Colonic mucosa (tissue), 4 donors: ENCODE measurements around the gene TMEM88. TPM values are rescaled to one million over a fixed set of nuclear protein-coding genes. Genes with fewer than 3 reads are reported as not detected.

Experiments used
- DNase-seq: peaks from one replicate; pipeline ENCODE4 v3.0.0-alpha.2; 2020
- H3K27ac ChIP-seq: fragments of 200-600 bp; one replicate; pipeline ENCODE4 v1.8.0; 2021
- H3K27me3 ChIP-seq: fragments of 200-600 bp; one replicate; pipeline ENCODE4 v1.8.0; 2021
- H3K36me3 ChIP-seq: fragments of 200-600 bp; one replicate; pipeline ENCODE4 v1.8.0; 2021
- H3K4me1 ChIP-seq: fragments of 200-600 bp; one replicate; pipeline ENCODE4 v1.8.0; 2021; ENCODE audit warnings: mild to moderate bottlenecking
- H3K4me3 ChIP-seq: fragments of 200-600 bp; one replicate; pipeline ENCODE4 v1.8.0; 2021
- H3K9ac ChIP-seq, 2 donors: one replicate each; pipeline ENCODE4 v1.7.0; 2013; ENCODE audit warnings: control low read depth in 2 of 2, low read depth in 2 of 2, low read length in 2 of 2
- H3K9me3 ChIP-seq: fragments of 200-600 bp; one replicate; pipeline ENCODE4 v1.8.0; 2021
- intact Hi-C: fragments of 100-400 bp; cut with DNase I; formaldehyde crosslinking; loops from one replicate; pipeline ENCODE4 v1.14.1; 2022
- total RNA-seq, 2 donors: library from RNA; stranded (reverse); fragmentation: NEBNext Ultra II Directional in 1 of 2; extraction: Animal tissue kit (Norgen Biotek cat#: 25700) in 1 of 2; gene quantifications; one replicate each; pipeline ENCODE4 v1.2.1, GENCODE V29; 2021
- TF ChIP-seq, protein P1 (sequence below): fragments of 200-600 bp; IDR thresholded peaks from one replicate; pipeline ENCODE4 v1.8.0; 2022; ENCODE audit warnings: antibody characterized with exemption, mild to moderate bottlenecking
- donor health status: healthy.
- donor health status: DM: no; HTN: no; CAD: no.
- donor health status: DM: no; HTN: no; CAD: no.

TMEM88 gene
- total RNA-seq, 2 donors from 2014 or later: 2.5 to 2.7 TPM

DNA sequence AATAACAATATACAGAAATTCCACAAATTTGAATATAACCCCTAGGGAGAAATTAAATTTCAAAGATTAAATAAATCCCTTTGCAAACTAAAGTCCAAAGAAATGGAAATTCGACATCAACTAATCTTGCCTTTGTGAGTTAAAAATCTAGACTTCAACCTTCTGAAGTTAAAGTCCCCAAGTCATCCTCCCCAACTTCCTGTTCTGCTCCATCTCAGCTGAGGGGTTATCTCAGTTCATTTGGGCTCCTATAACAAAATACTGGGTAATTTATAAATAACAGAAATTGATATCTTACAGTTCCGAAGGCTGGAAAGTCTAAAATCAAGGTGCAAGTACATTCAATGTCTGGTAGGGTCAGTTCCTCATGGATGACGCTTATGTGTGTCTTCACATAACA lies 43.6 kb upstream of the TMEM88 start:
- DNase-seq: no peak
- Histone ChIP-seq H3K4me1 (no peaks in the 10 kb centered on the region), H3K27ac (no peak overlapping the region), H3K36me3 (no peaks in the 10 kb centered on the region), H3K9ac (no peak overlapping the region), H3K4me3 (no peak overlapping the region), H3K9me3 (no peaks in the 10 kb centered on the region), H3K27me3 (no peaks in the 10 kb centered on the region)
- intact Hi-C loops: no loop called here
- TF ChIP-seq, protein P1, sequence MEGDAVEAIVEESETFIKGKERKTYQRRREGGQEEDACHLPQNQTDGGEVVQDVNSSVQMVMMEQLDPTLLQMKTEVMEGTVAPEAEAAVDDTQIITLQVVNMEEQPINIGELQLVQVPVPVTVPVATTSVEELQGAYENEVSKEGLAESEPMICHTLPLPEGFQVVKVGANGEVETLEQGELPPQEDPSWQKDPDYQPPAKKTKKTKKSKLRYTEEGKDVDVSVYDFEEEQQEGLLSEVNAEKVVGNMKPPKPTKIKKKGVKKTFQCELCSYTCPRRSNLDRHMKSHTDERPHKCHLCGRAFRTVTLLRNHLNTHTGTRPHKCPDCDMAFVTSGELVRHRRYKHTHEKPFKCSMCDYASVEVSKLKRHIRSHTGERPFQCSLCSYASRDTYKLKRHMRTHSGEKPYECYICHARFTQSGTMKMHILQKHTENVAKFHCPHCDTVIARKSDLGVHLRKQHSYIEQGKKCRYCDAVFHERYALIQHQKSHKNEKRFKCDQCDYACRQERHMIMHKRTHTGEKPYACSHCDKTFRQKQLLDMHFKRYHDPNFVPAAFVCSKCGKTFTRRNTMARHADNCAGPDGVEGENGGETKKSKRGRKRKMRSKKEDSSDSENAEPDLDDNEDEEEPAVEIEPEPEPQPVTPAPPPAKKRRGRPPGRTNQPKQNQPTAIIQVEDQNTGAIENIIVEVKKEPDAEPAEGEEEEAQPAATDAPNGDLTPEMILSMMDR: no peak

DNA sequence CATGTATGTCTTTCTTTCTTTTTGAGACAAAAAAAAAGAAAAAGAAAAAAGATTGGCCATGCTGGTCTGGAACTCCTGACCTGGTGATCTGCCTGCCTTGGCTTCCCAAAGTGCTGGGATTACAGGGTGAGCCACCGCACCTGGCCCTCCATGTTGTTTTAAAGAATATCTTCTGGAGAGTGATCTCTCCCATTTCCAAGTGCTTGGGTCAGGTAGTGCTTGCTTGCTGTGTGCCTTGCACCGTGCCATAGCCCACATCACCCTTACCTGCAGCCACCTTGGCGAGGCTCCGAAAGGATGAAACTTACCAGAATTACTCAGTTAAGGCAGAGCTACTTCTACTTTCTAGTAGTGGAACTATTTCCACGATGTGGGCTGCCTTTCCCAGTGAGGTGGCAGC lies 39.9 kb upstream of the TMEM88 start:
- no peak for DNase-seq
- Histone ChIP-seq H3K27ac (no peak overlapping the region), H3K9me3 (no peaks in the 10 kb centered on the region), H3K36me3 (no peaks in the 10 kb centered on the region), H3K4me3 (no peak overlapping the region), H3K9ac (no peak overlapping the region), H3K27me3 (no peaks in the 10 kb centered on the region), H3K4me1 (no peaks in the 10 kb centered on the region)
- TF ChIP-seq, protein P1: no peak
- intact Hi-C loops: no loop called here

DNA sequence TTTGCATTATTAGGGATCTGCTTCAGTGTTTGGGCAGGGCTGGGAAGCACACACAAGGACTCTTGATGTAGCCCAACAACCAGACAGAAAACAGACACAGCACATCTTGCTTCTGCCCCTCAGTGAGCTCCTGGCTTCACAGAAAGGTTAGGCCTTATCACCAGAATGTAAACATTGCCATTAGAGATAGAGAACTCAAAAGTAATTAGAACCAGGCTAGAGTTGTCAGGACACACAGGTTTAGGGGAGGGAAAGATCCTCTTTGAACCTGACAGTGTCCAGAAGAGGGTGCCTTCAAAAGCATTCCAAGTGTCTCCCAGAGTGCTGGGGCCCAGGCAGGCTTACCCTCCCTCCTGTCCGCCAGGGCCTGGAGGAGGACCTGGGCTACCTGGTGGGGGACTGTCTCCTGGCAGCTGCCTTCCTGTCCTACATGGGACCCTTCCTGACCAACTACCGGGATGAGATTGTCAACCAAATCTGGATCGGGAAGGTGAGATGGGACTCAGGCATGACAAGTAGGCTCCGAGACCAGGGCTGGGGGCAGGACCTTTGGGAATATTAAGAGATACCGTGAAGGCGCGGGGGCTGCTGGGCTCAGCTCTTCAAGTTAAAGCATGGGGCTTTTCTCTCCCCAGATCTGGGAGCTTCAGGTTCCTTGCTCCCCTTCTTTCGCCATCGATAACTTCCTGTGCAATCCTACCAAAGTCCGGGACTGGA lies 37.8 kb upstream of the TMEM88 start:
- H3K9ac ChIP-seq: no peak overlapping the region
- H3K36me3 ChIP-seq: no peaks in the 10 kb centered on the region
- no peak overlapping the region for H3K4me3 ChIP-seq
- no peak for DNase-seq
- H3K27ac ChIP-seq: no peak overlapping the region
- TF ChIP-seq, protein P1: no peak
- no peaks in the 10 kb centered on the region for H3K9me3 ChIP-seq
- intact Hi-C loops: no loop called here
- no peaks in the 10 kb centered on the region for H3K27me3 ChIP-seq
- H3K4me1 ChIP-seq: no peaks in the 10 kb centered on the region

DNA sequence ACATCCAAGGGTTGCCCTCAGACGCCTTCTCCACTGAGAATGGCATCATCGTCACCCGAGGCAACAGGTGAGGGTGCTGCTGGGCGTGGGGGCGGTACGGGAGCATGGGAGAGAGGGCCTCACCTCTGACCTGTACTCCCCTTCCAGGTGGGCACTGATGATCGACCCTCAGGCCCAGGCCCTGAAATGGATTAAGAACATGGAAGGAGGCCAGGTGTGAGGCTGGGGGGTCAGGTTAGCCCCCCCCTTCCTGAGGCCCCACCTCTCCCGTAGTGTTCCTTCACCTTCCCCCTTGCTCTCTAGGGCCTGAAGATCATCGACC lies 37.3 kb upstream of the TMEM88 start:
- TF ChIP-seq, protein P1: no peak
- H3K36me3 ChIP-seq: no peaks in the 10 kb centered on the region
- intact Hi-C loops: no loop called here

DNA sequence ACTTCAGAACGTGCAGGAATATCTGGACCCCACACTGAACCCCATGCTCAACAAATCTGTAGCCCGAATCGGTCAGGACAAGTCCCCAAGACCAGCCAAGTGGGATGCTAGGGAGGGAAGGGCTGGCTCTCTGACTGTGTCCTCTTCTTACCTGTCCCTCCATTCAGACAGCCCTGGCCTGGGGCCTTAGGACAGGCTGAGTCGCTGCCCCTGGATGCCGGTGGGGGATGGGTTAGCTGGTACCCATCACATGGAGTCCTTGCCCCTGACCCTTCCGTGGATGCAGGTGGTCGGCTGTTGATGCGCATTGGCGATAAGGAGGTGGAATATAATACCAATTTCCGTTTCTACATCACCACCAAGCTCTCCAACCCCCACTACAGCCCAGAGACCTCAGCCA lies 36.8 kb upstream of the TMEM88 start:
- Histone ChIP-seq H3K4me3 (no peak overlapping the region), H3K4me1 (no peaks in the 10 kb centered on the region), H3K9me3 (no peaks in the 10 kb centered on the region), H3K27me3 (no peaks in the 10 kb centered on the region), H3K9ac (no peak overlapping the region), H3K27ac (no peak overlapping the region), H3K36me3 (no peaks in the 10 kb centered on the region)
- TF ChIP-seq, protein P1: no peak
- no peak for DNase-seq
- intact Hi-C loops: no loop called here

More for the DNA sequence above, 37.3 kb upstream of the TMEM88 start:
- DNase-seq: no peak
- no peak overlapping the region for H3K4me3 ChIP-seq
- H3K27ac ChIP-seq: no peak overlapping the region
- H3K9me3 ChIP-seq: no peaks in the 10 kb centered on the region
- no peaks in the 10 kb centered on the region for H3K4me1 ChIP-seq
- no peaks in the 10 kb centered on the region for H3K27me3 ChIP-seq
- H3K9ac ChIP-seq: no peak overlapping the region
